Left lobe of liver (tissue), 2 donors: ENCODE data around the gene MAML2. TPM values are rescaled to one million over a fixed set of nuclear protein-coding genes. Genes with fewer than 3 reads are reported as not detected.

Source experiments
- ATAC-seq: fragments of 200-7000 bp; cut with Tn5 transposase; one replicate; pipeline ENCODE4 v1.9.1; 2020; ENCODE audit warnings: mild to moderate bottlenecking, moderate library complexity
- DNase-seq: peaks from one replicate; pipeline ENCODE4 v3.0.0-alpha.2; 2020; ENCODE audit warnings: low spot score
- total RNA-seq: library from RNA; stranded (reverse); gene quantifications from one replicate; pipeline ENCODE4 v1.2.1, GENCODE V29; 2021
- donor health status: DM: no; HTN: no; CAD: no; lungs with moderate emphysema.
- donor health status: DM: no; HTN: yes; CAD: no.

Gene MAML2
- total RNA-seq, 1 donor from 2014 or later = 1.0 TPM

DNA sequence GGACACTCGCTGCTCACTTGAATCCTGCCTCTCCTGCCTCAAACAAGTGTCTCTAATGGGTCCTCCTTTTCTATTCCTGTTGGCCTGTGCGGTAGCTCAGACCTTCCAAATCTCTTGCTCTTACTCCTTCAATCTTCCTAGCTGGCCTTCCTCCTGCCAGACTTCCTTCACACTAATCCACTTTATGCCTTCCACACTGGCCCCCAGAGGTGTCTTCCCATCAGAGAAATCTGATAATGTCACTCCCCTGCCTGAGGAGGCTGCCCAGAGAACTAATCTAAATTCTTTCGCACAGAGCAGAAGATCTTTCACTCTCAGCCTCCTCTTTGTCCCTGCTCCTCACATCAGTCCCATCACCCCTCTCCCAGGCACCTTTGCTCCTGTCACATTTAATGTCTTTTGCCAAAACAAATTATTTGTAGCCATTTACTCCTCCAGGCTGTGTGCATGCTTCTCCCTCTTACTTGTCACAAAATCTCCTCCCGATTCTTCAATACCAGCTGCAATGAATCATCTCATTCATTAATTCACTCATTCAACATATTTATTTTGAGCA, 175.7 kb downstream of the MAML2 start:
- DNase-seq (no peak), ATAC-seq (no peak)

DNA sequence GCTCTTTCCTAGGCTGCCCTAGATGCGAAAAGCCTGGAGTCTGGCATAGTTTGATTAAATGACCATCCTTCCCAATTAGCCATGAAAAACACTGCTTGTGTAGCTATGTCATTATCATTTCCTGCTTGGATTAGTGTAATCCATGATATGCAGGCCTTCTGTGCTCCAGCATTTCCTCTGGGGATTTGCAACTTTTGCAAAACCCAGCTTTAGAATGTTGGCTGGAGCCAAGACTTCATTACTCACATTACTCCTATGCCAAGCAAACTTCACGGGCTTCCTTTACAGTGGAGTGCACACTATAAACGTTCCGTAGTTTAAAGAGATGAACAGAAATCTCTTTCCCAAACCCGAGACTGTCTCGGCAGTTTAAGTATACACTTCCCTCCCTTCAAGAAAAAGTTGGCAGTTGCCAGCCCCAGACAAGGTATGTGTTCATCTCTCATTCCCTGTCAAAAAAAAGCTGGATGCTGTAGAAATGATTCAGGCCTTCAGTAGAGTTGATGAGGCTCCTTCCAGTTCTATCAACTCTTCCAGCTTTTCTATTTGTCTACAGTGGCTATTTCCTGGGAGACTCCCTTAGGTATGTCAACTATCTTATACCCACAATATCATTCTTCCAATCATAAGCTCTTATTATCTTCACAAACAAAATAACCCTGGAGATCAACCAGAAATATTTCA, 180.0 kb downstream of the MAML2 start:
- DNase-seq = no peak
- peak; percentile 67 for ATAC-seq

DNA sequence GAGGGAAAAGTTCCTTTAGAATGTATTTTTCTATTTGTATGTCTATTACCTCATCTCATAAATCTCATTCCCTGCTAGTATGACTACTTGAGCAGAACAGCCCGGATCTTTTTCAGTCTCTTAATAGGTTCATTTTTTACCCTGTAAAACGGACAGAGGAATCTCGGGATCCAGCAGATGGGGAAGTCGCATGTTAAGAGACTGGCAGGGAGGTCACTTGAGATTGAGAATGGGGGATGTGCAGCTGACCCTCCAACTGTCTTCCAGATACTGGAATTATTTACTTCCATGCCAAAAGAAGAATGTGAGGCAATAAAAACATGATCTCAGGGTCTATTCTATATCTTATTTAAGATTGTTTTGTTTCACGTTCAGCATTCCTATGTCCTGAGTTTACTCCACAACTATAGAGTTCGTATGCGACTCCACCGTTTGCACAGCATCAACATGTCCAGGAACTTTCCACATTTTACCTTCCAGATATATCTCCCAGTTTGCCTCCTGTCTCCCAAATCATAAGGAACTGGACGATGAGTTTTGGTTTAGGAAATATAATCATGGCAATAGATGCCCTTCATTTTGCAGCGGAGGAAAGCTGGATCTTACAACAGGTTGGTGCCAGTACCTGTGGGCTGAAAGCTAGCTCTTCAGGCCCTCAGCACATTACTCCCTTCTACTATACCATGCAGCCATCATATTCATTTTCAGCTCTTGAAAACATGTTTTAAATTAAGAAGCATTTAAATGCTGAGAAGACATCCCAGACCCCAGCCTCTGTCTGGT, 181.5 kb downstream of the MAML2 start:
- DNase-seq (no peak), ATAC-seq (no peak)

DNA sequence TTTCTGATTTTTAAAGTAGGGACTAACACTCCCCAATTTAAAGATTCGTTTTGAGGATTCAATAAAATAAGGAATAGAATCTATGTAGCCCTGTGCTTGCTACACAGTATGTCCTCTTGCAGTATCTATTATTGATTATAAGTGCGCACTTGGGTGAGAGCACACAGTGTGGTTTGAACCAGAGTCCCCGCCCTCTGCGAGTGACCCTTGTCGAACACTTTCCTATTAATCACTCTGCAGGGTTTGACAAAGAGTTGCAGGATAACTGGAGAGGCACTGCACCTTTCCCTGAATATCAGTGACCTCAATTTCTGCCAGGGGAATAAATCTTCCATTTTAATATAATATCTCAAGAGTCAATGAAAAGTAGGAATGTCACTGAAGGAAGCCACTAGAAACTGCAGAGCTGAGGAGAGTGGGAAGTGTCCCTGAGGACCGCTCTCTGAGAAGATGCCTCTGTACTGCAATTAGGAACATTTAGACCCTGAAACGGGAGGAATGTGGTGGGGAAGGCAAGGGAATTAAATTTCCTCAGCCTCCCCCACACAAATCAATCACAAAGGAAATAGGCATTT, 182.2 kb downstream of the MAML2 start:
- no peak for ATAC-seq
- DNase-seq = no peak

DNA sequence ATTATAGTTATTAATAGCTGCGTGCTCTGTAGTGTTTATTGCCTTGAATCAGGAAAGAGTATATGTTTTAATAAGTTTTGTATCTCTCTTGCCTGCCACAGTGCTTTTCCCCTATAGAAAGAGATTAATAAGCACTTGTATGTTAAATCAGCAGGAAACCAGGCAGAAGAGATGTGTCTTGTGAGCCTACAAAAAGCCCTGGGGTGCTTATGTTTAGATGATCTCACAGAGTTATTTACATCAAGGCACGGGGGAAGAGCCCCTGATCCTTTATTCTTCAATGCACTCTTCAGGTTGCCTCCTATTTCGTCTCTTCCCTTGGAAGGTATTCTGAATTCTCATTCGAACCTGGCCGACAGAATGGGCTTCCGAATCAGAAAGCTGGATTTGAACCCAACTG, 183.0 kb downstream of the MAML2 start:
- DNase-seq (no peak), ATAC-seq (no peak)

DNA sequence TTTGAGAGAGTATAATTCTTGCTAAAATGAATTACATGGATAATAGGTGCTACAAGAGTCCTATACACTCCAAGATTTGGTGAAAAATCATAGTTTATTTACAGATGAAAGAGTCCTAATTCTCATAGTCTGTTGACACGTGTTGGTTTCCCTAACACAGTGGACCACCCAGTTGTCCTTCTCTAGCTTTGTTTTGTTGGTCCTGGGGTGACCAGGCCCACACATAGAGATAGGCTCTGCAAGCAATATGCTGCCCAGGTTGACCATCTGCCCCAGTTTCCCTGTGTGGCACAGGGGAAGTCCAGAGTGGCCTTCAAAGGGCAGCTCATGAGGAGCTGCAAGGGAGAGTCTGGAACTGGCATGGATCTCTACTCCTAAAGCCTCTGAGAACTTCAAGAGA, 184.9 kb downstream of the MAML2 start:
- no peak for DNase-seq
- no peak for ATAC-seq

DNA sequence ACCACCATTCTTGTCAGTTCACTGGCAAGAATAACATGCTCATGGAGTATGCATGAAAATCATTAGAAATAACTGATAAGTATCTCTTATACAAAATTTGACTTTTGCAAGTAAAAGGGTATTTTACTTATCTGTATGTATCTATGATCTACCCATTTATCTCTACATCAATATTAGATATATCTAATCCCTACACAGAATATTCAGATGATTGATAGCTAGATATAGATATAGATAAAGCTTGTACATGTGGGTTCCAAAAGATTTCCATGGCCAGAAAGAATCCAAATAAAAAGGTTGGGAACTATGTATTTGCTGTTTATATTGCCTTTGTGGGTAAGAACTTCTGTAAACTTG, 185.5 kb downstream of the MAML2 start:
- DNase-seq = no peak

DNA sequence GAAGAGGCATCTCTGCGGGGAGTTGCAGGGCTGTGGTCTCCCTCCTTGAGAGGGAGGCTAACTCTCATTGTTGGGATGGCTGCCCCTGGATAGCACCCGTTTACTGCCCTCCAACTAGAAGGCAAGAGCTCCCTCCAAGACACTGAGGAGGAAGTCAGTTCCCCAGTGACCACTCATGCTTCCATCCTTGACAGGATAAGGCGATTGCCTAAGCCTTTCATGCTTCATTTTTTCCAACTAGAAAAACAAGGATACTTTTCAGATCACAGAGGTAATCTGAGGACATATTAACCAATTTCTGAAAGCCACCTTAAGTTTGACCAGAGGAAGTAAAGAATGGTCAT, 186.6 kb downstream of the MAML2 start:
- ATAC-seq (peak; percentile 22), DNase-seq (no peak)

More for the DNA sequence above, 185.5 kb downstream of the MAML2 start:
- no peak for ATAC-seq

DNA sequence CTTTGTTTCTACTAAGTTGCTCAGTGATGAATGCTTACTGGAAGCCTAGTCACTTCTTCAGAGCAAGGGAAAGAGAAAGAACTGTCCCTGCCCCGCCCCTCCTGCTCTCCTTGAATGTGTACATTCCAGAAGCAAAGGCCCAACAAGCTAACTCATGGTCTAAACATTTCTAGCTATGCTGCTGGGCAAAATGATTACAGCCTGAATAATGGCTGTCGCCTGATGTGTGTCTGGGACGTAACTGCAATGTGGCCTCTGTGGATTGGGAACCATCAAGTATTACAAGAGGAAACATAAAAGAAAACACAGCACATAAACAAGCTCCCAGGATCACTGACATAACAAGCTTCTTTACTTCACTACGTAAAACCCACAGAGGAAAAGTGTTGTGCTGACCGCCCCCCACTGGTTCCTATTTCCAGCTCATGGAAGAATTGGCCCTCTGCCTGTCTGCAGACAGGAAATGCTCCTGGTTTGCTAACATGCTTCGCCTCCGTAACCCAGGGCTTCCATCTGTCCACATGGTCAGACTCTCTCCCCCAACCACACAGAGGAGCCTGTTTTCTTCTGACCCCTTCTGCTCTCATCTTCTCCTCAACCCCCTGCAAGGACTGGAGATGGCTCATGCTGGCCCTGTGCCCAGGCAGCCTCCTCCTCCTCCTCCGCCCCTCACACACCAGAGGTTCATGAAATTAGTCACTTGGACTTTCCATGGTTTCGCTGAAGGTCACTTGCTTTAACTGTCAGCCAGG, 187.2 kb downstream of the MAML2 start:
- ATAC-seq (peak; percentile 69), DNase-seq (peak; percentile 51)

DNA sequence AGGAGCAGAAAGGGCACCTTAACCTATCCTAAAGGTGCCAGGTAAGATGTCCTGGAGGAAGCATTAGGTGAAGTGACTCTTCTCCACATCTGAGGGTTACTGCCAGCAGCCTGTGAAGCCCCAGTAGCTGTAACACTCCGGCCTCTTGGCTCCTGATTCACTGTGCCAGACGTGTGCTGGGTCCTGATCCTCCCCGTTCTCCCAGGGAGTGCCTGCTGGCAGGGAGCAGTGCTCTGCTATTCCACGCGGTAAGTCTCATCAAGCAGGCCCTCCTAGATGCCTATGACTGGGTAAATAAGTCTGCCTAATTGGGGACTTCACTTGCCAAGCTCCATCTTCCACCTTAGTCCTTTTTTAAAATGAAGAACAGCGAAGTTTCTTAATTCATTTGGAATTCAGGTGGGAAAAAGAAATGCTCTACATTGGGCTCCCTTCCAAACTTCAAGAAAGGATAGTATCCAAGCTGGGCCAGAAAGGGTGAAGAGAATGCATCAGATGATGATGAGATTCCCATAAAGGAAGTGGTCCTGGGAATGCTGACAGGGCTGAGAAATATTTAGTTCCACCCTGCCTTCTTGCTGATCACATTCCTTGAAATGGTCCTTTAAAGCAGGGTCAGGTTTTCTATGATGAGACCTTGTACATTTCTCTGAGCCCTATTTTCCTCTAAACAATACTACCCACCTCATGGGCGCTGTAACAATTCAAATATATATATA, 188.0 kb downstream of the MAML2 start:
- no peak for DNase-seq
- ATAC-seq = no peak

DNA sequence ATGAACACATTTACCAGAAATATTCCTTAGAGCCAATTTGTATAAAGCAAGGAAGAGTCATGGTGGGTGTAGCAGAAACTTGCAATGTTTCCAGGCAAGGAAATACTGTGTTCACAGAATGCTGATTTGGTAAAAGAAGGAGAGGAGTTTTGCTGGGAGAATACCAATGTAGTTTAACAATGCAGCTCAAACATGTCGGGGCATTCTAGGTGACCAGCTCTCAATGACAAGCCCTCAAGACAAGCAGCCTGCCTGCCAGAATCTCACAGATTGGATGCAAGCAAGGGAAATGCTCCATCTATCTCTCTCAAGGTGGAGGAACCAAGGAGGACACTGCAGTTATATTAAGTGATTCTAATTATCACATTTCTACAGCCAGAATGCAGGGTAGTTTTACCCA, 190.4 kb downstream of the MAML2 start:
- ATAC-seq (no peak), DNase-seq (no peak)

DNA sequence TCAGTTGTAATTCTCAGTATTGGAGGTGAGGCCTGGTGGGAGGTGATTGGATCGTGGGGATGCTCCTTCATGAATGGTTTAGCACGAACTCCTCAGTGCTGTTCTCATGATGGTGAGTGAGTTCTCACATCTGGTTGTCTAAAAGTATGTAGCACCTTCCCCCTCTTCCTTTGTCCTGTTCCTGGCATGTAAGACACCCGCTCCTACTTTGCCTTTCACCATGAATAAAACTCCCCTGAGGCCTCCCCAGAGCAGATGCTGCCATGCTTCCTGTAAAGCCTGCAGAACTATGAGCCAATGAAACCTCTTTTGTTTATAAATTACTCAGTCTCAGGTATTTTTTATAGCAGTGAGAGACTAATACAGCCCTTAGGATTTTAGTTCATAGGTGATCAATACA, 191.5 kb downstream of the MAML2 start:
- ATAC-seq (no peak), DNase-seq (no peak)

DNA sequence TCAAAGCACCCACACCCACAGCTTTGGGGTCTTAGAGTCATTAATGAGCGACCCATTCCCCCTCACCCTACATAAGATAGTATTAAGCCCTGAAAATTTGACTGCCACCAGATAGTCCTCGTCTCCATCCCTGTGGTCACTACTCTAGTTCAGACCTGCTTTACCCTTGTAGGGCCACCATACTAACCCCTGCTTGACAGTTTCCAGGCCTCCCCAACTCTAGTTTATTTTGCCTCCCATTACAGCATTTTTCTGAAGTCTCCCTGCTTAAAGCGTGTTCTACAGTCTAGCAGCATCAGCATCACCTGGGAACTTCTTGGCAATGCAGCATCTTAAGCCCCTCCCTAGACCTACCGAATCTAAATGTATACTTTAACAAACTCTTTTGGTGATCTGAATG, 192.4 kb downstream of the MAML2 start:
- ATAC-seq (no peak), DNase-seq (no peak)

DNA sequence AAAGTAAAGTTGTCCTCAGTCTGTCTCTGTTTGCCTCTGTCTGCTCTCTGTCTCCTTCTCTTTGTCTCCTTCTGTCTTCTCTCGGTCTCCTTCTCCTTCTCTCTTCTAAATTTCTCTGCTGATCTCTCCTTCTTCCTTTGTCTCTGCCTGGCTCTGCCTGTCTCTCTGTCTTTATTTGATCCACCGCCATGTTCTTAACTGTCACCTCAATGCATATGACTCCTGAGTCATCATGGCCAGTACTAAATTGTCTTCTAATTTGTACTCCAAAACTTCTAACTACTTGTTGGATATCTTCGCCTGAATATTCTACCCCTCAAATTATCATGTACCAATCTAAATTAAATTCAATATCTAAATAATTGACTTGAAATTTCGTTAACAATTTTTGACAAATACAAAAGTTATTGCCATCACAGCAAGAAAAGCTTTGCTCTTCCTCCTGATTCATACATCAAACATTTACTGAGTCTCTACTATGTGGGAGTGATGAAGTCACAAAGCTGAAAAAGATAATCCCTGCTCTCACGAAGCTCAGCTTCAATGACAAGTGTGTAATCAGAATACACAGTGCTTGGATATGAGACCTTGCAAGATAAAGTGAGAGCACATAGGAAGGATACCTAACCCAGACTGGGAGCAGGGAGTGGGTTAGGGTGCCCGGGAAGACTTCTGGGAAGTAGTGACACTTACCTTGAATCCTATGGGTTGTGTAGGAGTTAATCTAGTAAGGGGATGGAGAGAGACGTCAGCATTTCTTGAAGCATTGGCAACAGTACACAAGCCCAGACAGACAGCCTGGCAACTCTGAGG, 193.0 kb downstream of the MAML2 start:
- ATAC-seq (no peak), DNase-seq (no peak)

DNA sequence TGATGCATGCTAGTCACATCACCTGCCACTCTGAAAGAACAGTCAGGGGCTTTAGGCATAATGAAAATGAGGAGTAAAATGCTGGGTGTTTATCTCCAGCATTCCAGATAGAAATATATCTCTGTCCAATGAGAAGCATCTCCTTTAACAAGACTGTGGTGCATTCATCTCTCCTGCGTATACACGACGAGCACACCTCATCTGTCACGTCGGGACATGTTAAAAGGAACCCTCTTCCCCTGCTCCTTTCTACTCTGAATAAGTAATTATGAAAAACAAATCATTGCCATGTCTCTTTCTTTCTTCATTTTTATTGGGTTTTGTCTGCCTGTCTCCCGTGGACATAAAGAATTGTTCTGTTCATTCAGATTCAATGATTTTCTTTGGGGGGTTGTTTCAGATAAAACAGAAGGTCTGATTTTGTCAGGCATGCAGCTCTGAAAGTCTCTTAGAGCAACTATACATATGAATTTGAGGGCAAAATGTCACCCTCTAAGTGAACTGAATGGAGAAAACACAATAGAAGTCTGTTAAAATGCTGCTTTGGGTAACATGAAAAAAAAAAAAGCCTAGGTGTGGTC, 195.0 kb downstream of the MAML2 start:
- DNase-seq = no peak
- no peak for ATAC-seq

DNA sequence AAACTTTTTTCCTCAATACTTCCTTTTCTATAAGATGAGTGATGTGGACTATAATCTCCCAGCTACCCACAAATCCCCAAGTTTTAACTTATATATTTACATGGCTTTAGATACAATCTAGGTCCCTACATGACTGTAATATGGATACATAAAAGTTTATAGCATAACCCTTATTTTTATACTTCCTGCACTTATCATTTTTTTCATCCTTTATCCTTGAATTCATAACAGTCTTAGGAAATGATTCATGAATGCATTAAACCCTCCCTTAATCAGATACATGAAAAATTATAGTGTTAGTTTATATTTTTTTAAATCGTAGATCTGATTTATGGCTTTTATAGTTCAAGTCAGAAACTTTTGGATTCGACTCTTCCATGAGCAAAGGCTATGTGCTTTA, 195.8 kb downstream of the MAML2 start:
- ATAC-seq (no peak), DNase-seq (no peak)

DNA sequence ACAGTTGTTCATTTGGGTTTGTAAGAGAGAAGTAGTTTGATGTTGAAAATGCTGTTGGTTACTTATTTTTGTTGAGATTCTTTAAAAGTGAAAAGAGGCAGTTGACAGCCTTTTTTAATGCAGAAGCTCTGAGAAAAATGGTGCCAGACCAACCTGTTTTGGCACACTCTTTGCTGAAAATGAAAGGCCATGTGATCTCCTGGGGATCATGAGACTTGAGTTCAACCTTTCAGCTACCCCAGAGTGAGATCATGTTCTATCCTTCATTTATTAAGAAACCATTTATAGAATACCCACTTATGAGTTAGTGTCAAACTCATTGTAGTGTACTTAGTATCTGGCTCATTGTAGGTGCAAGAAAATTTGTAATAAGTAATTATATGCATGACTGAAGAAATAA, 196.2 kb downstream of the MAML2 start:
- DNase-seq (no peak), ATAC-seq (no peak)

DNA sequence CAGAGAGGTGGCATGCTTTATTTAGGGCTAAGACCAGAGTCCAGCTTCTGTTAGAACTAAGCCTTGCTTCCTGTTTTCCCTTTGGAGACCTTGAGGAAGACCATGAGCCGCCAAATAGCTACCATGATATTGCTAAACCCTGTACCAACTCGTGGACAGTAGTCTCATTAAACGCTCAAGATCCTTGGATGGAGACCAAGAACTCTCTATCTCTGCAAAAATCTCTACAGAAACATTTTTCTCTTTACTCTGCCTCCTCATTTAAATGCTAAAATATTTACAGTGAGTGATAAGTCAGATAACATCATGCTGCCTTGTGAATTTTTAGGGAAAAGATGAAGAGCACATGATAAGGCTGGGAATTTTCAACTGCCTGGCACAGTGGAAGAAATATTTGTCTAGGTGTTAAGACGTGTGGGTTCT, 197.8 kb downstream of the MAML2 start:
- DNase-seq (no peak), ATAC-seq (no peak)

DNA sequence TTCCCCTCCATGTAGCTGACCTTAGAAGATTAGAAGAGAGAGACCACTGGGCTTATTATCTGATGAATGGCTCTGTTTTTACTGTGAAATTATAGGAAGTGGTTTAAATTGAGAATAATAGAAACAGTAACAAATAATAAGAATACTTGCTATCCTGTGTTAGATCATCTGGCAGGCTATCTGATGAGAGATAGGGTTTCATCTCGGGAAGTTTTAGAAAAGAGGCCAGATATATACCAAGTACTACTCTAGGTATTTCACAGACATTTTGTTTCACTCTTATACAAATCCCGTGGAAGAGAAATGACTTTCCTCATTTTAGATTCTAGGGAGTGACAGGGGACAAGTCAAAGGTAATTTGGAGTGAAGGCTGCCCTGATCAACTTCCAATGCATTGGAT, 198.4 kb downstream of the MAML2 start:
- DNase-seq (no peak), ATAC-seq (no peak)
